ENCODE data around the gene CTDSPL.
"Not testable (repeated sequence)": the region's sequence is repeated elsewhere in the genome, so short reads cannot be mapped to it uniquely, and the experiment has no call there.

CTDSPL gene

DNA sequence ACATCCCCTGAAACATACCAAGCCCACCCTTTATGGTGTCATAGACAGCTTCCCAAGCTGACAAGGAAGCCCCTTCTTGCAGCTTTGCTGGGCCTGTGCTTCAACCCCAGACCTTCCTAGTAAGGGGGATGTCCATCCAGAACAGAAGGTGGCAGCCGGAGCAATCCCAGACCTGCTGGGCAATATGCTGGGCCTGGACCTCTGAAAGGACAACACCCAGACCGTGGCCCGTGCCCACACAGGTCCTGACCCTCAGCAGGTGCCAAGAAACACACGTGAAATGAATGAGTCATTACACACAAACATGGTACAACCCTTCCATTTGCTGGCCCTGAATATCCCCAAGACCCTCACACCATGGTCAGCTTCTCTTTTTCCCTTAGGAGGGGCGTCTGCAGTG lies 109.1 kb downstream of the CTDSPL start:
- DNase-seq = no peak

DNA sequence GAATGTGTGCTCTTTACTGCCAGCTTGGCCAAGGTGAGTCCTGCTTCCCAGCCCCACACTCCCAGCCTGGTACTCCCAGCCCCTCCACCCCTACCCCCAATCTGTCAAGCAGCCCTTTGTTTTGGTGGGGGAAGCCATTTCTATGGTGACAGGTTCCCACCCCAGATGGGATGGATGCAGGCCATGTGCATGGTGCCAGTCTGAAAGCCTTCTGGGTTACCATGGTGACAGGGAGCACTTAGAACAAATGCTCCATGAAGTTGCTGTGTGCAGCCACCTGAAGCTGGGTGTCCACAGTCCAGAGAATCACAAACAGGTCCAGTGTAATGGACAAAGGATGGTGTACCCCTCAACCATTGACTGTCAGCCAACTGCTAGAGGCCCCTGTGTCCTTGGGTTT lies 109.8 kb downstream of the CTDSPL start:
- DNase-seq = no peak

DNA sequence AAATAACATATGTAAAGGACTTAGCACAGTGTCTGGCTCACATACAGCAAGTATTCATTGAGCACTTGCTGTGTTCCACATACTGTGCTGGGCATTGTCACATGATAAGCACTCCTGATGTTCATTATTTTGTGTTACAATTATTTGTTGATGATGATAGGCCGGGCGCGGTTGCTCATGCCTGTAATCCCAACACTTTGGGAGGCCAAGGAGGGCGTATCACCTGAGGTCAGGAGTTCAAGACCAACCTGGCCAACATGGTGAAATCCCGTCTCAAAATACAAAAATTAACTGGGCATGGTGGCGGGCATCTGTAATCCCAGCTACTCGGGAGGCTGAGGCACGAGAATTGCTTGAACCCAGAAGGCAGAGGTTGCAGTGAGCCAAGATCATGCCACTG lies 110.4 kb downstream of the CTDSPL start:
- DNase-seq = not testable (repeated sequence)

DNA sequence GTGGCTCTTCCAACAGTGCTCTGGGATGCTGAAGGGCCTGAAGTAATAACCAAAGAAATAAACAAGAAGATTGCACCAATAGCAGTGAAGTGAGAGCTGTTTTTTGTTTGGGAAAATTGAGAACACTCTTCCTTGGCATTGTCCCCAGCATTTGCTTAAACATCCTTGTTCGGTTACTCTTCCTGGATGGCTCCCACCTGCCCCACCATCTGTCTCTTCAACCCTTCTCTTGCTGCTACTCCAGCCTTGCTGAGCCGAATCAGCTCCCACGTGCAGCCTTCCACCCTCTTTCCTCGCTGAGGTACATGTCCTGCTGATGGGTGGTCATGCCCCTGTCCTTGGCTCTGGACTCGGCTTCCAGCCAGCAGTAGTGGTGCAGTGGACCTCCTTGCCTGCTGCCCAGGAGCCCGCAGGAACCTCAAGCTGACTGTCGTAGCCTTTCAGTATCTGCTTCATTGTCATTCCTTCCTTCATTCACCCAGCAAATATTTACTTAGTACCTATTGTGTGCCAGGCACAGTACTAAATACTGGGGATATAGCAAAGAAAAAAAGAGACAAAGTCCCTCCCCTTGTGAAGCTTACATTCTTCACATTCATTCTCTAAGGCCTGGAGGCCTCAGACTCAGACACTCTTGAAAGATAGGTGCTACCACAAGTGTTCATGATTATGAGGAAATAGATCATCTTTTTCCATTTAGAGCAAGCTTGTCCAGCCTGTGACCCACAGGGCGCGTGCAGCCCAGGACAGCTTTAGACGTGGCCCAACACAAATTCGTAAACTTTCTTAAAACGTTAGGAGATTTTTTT lies 111.8 kb downstream of the CTDSPL start:
- no peak for DNase-seq

DNA sequence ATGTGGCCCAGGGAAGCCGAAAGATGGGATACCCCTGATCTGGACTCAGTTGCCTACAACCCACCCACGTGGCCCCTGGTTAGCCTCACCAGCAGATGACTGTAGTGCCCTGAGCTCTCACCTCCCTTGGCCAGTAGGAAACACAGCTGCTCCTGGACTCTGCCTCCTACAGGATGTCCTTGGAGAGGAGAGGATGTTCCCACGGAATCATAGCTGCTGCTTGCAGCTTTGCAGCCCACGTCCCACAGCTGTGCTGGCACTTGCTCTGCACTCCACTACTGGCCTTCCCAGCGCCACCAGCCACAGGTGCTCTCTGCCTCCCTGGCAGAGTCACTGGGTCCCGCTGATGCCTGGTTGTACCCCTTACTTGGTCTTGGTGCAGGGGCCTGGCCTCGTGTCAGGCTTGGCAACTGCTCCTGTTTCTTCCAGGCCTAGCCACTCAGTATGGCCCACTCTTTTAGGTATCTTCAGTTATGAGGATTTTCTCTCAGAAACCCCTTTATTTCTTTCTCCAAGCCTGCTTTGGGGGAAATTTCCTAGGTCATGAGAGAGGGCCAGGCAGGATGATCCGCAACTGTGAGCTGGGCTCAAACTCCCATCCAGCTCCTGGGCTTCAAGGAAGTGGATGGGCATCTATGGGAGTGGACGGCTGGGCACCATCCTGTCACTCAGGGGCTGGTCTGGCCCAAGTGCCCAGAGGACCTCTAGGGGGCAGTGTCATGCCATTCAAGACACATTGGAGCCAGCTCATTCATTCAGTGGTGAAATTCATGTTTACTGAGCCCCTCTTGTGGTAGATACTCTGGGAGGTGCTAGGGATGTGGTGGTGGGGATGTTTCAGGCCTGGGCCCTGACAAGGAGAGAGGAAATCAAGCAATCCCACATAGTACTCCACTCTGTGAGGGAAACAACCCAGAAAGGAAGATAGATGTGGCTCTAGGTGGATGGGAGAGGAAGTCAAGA lies 112.7 kb downstream of the CTDSPL start:
- no peak for DNase-seq

DNA sequence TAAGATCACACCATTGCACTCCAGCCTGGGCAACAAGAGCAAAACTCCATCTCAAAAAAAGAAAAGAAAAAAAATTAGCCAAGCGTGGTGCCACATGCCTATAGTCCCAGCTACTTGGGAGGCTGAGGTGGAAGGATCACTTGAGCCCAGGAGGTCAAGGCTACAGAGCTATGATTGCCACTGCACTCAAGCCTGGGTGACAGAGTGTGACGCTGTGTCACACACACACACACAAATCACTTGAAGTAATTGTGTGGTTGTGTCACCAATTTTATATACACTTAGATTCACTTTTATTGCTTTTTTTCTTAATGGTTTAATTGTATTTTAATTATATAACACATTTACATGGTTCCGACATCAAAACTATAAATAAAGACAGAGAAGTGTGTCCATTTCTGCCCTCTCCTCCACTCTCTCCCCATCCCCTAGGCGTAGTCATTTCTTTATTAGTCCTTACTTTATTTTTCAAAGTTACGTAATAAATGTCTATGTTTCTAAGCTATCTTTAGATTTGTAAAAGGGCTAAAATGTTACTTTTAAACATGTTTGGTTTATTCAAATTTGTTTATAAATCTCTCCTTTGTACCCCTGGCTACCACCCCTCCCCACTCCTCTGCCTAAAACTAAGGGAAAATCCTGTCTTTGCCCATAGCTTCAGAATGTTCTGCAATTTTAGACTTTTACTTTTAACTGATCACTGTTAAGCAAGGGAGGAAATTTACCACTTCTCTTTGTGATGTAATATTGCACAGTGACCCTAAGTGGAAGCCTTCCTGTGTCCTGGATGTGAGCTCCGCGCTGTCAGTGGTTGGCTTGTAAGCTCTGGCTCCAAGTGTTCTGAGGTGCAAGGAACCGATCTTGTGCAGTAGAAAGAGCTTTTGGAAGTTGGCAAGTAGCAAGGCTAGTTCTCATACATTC lies 118.1 kb downstream of the CTDSPL start:
- no peak for DNase-seq

DNA sequence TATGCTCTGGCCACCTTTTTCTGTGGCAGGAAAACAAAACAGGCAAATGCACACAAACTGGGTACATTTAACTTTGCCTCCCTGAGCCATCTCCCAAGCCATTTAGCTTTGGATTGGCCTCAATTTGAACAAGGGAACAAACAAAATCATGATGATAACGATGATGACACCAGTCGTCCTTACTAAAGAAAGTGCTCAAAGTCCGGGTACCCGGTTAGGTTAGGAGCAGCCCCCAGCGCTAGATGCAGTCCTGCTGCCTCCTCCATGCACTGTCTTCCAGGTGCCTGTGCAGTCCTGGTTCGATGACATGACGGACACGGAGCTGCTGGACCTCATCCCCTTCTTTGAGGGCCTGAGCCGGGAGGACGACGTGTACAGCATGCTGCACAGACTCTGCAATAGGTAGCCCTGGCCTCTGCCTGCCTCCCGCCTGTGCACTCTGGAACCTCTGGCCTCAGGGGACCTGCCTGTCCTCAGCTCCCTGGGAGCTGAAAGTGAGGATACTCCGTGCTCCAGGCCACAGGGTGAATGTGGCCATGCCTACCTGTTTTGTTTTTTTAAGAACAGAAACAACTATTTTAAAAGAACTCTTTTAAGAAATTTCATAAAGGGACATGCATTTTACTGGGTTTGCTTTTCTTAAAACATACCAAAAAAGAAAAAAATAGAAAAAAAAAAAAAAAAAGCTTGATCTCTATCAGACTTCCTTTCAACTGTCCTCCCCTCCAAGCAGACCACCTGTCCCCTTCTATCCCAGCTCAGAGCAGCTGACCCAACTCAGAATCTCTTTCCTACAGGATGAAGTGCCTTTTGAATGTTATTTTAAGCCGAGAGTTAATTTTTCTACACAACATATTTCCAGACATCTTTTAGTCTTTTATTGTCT lies 119.0 kb downstream of the CTDSPL start:
- no peak for DNase-seq

DNA sequence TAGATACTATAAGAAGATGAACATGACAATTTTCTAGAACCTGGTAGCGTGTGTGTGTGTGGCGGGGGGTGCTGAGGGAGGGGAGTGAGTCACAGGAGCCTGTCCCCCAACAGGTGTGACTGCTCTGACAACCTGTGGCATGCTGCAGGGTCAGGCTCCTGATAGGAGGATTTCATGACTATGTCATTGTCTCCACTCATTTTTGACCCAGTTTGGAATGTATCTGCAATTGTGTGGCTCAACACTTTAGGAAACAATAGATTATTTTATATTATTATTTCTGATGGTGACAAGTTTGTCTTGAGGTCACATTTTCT lies 119.6 kb downstream of the CTDSPL start:
- DNase-seq = no peak

DNA sequence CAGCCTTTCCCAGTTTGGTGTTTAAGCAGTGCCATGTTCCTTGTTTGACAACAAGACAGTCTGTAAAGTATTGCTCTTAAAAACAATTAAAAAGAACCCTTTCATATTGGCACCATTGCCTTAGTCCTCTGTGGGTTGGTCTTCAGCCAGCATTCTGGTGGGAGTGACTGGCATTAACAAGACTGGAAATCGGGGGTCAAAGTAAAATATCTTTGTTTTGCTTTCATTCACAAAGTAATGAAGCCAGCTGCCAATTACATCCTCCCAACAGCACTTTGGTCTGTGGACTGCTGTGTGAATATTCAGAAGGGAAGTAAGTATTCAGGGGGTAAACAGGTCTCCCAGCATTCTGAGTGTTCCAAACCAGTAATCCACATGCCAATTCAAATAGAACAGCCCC lies 120.7 kb downstream of the CTDSPL start:
- no peak for DNase-seq

DNA sequence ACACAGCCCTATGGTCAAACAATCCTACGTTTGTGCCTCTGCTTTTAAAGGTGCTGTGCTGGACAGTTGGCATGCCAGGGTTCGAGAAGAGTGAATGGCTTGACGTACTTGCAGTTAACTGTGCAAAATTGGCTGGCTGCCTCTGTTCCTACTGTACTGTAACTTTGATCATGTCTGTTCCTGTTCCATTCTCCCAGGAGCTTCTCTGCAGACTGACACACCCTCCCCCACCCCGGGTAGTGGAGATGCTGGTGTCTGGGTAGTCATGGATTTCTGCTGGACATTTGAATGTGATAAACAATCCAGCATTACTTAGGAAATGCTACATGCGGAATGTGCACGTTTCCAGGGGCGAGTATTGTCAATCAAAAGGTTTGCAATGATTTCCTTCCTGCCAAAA lies 122.4 kb downstream of the CTDSPL start:
- no peak for DNase-seq

DNA sequence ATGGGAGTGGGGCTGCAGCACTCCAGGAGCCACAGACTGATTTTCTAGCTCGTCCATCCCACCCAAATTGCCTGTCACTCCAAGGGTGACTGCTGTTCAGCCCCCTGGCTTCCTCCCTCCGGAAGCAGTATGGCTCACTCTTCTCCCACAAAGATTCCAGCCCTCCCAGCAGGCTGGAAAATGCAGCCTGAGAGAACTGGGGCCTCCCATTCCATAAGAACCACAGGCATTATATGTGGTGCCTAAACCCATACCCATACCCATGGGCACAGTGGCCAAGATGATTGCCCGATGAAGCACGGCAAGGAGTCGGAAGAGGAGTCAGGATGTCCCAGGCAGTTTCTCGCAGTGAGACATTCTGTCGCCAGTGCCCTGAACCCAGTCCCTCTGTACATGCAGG lies 122.9 kb downstream of the CTDSPL start:
- no peak for DNase-seq

DNA sequence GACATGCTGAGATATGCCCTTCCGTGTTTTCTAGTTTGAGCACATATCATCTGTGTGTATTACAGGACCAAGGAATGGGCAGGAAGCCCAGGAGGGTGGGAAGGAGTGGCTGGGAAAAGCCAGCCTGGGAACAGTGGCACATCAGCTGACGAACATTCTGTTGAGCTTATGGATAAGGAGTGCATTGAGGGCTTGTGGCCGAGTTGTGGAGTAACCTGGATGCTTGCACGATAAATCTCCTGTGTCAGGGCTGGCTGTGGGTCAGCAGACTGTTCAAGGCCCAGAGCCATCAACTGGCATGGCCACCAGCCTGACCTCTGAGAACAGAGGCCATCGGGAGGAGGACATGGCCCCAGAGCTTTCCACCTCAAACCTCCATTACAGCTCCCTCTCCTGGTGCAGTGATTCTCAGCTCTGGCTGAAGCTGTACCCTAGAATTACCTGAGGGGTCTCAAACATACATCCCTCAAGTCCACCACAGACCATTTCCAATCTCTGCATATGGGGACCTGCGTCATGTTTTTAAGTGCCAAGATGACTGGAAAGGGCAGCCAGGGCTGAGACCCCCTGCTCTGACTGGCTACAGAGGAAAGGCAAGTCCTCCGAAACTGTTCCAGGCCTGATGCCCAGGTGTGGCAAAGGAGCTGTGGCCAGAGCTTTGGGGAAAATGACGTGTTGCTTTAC lies 124.1 kb downstream of the CTDSPL start:
- DNase-seq = no peak

DNA sequence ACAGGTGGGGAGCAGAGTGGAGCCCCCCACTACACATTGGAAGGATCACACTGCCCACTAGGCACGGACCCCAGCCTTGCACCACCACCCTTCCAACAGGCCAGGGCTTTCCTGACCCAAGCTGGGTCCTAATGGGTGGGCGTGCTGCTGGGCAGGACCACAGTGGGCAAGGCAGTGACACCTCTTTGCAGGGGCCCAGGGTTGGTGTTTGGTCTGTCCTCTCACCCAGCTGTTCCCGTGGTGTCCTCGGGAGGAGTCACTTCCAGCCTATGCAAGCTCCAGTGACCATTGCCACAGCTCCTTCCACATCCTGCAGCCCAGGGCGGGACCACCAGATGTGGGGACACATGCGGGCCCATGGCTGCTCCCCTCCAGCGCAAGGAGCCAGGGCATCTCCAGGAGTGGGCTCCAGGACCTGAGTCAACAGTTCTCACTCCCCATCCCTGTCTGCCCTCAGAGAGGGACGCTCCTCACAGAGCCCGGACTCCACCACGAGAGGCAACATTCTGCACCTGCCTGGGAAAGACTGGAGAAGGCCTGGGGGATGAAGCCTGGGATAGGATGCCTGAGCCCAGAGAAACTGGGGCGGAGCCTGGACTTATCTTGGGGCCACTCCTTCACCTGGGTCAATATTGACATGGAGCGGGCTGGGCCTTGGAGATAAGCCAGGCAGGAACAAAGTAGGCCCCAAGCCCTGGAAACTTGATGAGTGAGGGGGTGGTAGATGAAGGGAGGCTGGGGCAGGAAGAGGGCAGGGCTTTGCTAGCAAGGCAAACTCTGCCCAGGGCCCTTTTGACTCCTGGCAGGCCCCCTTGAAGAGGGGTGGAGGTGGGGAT lies 125.0 kb downstream of the CTDSPL start:
- DNase-seq = no peak

DNA sequence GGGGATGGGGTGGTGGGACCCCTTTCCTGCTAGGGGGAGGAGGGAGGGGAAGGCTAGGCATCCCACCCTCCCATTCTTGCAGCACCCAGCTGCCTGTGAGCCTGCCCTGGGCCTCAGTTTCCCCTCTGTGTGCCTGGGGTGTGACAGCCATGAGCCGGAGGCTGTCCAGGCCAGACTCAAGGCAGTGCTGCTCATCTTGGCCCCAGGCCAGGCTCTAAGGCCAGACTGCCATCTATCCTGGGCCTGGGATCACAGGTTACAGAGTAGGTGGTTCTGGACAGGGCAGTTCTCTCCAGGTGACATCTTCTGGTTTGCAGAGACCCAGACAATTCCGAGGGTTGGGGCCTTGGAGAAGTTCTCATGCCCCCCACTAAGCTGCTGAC lies 125.6 kb downstream of the CTDSPL start:
- no peak for DNase-seq

DNA sequence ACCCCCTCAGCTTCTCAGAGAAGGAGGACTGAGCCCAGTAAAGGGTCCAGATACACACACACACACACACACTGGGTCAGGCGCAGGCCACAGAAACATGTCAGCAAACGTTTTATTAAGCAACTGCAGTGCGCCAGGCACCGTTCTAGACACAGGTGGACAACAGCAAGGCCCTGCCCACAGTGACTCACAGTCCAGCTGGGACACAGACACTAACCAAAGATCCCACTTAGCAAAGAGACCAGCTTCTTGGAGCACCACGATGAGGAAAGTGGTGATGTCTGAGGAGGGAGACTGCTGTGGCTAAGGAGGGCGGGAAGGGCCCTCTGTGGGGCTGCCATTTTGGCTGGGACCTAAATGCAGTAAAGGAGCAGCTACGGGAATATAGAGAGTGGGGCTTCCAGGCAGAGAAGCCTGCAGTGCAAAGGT lies 126.1 kb downstream of the CTDSPL start:
- DNase-seq = no peak

DNA sequence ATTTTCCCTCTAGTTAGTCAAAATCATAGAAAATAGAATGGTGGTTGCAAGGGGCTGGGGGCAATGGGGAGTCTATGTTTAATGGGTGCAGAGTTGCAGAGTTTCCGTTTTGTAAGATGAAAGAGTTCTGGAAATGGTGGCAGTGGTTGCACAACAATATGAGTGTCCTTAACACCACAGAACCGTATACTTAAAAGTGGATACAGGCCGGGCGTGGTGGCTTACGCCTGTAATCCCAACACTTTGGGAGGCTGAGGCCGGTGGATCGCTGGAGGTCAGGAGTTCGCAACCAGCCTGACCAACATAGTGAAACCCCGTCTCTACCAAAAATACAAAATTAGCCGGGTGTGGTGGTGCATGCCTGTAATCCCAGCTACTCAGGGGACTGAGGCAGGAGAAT lies 126.7 kb downstream of the CTDSPL start:
- DNase-seq = not testable (repeated sequence)

DNA sequence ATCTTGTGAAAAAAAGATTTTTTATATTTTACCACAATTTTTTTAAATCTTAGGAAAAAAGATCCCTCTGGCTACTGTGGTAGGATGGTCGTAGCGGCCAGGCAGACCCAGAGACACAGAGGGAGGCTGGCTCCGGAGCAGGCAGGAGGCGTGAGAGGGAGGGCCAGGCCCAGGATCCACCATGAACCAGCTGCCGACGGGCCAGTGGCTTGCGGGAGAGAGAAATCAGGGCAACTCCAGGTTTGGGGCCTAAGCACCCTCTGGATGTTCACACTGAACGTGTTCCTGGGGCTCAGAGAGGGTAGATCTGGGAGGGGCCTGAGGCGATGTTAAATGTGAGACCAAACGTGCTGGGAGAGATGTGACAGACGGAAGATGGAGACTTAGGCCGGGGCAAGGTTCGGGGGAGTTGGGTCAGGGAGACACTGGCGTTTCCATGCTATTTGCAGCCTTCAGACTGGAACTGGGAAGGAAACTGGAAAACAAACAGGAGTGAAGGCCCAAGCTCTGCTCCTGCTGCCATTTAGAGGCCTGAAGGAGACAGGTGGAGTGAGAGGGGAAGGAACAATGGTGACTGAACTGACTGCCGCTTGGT lies 127.3 kb downstream of the CTDSPL start:
- no peak for DNase-seq

DNA sequence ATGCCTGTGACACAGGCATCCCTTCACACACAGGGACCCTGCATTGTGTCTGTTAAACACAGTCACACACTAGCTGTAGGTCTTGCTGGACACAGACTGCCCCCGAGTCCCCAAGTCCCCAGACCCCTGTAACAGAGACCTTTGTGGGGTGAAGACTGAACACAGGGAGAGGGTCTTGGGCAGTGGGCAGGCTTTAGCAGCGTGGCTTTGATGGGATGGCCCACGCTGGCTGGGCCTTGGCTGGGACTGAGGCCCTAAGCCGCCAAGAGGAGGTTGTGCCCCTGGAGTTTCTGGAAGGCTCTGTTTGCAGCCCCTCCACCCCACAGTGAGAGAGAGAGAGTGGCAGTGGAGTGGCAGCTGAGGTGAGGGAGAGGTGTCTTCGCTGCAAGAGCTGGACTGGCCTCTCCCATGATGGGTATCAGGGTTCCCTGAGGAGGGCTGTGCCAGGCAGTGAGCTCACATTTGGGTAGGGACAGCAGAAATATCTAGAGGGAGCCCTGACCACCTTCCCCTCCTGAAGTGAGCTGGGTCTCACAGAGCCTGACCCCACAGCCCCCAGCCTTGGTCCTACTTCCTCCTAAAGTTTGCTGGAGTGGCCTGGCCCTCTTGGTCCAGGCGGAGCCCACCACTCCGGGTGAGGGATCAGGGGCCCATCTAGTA lies 128.3 kb downstream of the CTDSPL start:
- DNase-seq = no peak

DNA sequence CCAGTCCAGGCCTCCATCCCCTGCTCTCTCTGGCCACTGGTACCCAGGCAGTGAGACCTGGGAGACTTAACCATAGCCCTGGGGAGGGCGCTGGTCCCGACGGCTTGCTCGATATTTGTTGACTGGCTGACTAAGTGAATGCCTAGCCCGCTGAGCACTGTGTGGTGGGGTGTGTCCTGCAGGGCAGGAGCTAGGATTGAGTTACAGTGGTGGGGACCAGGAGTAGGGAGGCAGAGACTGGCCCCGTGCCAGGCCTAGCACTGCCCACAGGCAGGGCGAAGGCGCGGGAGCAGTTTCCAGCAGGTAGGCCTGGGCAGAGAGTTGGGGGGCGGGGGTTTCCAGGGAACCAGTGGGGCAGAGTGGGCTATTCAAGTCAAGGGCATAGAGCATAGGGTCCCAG lies 128.8 kb downstream of the CTDSPL start, which contains the start of gene VILL:
Gene VILL, plus strand, starts transcription at position 260 of the 400 bp plus-strand sequence. CDS start 2,887 bp downstream, outside the sequence.
- DNase-seq = no peak
